NCI-H1092 treated with DMSO at 0.1 percent for 48 hours (cell line): Measurements from ENCODE around the gene TMEM239.
"Not testable (repeated sequence)": the region's sequence is repeated elsewhere in the genome, so short reads cannot be mapped to it uniquely, and the experiment has no call there.

Experiments
- DNase-seq: peaks from one replicate; lab custom pipeline; 2025; lab: John Stamatoyannopoulos, UW

TMEM239 gene

GRCh38 chr20:2799688-2800520 lies 16.3 kb upstream of the TMEM239 start:
- no peak for DNase-seq

GRCh38 chr20:2800521-2801285 lies 15.5 kb upstream of the TMEM239 start, which contains the start of gene CPXM1:
TSS of gene CPXM1 (minus strand) at chr20:2800627. CDS start at chr20:2800572, 55 bp downstream.
- no peak for DNase-seq

GRCh38 chr20:2801286-2801728 lies 14.9 kb upstream of the TMEM239 start:
- no peak for DNase-seq

- no peak for DNase-seq
These were observed 11.9 kb upstream of the TMEM239 start for GRCh38 chr20:2804041-2804828.

GRCh38 chr20:2804852-2805688 lies 11.1 kb upstream of the TMEM239 start:
- no peak for DNase-seq

GRCh38 chr20:2805689-2806350 lies 10.3 kb upstream of the TMEM239 start:
- DNase-seq = no peak

GRCh38 chr20:2806351-2806701 lies 9.8 kb upstream of the TMEM239 start:
- no peak for DNase-seq

GRCh38 chr20:2807019-2807418 lies 9.1 kb upstream of the TMEM239 start:
- no peak for DNase-seq

- not testable (repeated sequence) for DNase-seq
These were observed 8.2 kb upstream of the TMEM239 start for GRCh38 chr20:2807929-2808328.

GRCh38 chr20:2809690-2810089 lies 6.5 kb upstream of the TMEM239 start:
- DNase-seq = no peak

- DNase-seq = no peak
These were observed 4.0 kb upstream of the TMEM239 start for GRCh38 chr20:2812189-2812588.

GRCh38 chr20:2814076-2814475 lies 2.1 kb upstream of the TMEM239 start:
- DNase-seq = no peak

- no peak for DNase-seq
These were observed 1.5 kb upstream of the TMEM239 start, which contains the start of gene C20orf141 for GRCh38 chr20:2814587-2815051. TSS of gene C20orf141 (plus strand) at chr20:2814987. CDS start at chr20:2815185, 198 bp downstream.

- DNase-seq = no peak
These were observed 793 bp upstream of the TMEM239 start for GRCh38 chr20:2815242-2815900.

GRCh38 chr20:2816583-2817340 lies 598 bp downstream of the TMEM239 start:
- no peak for DNase-seq

GRCh38 chr20:2817341-2817726 lies 1.2 kb downstream of the TMEM239 start:
- no peak for DNase-seq

GRCh38 chr20:2817891-2818595 lies 1.9 kb downstream of the TMEM239 start:
- DNase-seq = no peak

GRCh38 chr20:2820084-2820895 lies 4.1 kb downstream of the TMEM239 start:
- DNase-seq = no peak
